Vagina (tissue), 2 donors: ENCODE data around the gene FSHB.

Experiments
- CTCF ChIP-seq, 3 experiments: fragments of 450-650 bp in 2 of 3; fragments of 200-600 bp in 1 of 3; sonication (generic) in 1 of 3; IDR thresholded peaks; one replicate each; pipeline ENCODE4 v1.5.1; 2017 to 2019; ENCODE audit warnings: antibody characterized with exemption in 3 of 3, mild to moderate bottlenecking in 2 of 3, moderate library complexity in 2 of 3
- POLR2A ChIP-seq, 2 donors: fragments of 450-650 bp; IDR thresholded peaks; one replicate each; pipeline ENCODE4 v1.6.1; 2017; ENCODE audit warnings: antibody characterized with exemption in 2 of 2, mild to moderate bottlenecking in 2 of 2, moderate library complexity in 2 of 2
- POLR2AphosphoS5 ChIP-seq, 2 donors: sonication (generic); formaldehyde crosslinking; IDR thresholded peaks; one replicate each; pipeline ENCODE4 v1.9.0; 2017; ENCODE audit warnings: antibody characterized with exemption in 2 of 2, mild to moderate bottlenecking in 2 of 2, low read depth in 1 of 2; ENCODE audit not compliant: insufficient read depth in 1 of 2

- TF ChIP-seq CTCF (IDR thresholded peaks at IDR 0.05) (no peak), POLR2A (IDR thresholded peaks at IDR 0.05) (no peak), POLR2AphosphoS5 (IDR thresholded peaks at IDR 0.05; ENCODE audit: insufficient read depth in 1 of 2, low read depth in 1 of 2) (no peak)
Observed at GRCh38 chr11:30225642-30226041, 5.2 kb upstream of the FSHB start.
